ENCODE results near the gene TBC1D21. TPM values are rescaled to one million over a fixed set of nuclear protein-coding genes. Genes with fewer than 3 reads are reported as not detected.

Gene TBC1D21
- total and polyA plus RNA-seq, 9 of the 15 experiments (the other 6 are each of a cell fraction or from before 2014, with no cell fraction given): not detected

DNA sequence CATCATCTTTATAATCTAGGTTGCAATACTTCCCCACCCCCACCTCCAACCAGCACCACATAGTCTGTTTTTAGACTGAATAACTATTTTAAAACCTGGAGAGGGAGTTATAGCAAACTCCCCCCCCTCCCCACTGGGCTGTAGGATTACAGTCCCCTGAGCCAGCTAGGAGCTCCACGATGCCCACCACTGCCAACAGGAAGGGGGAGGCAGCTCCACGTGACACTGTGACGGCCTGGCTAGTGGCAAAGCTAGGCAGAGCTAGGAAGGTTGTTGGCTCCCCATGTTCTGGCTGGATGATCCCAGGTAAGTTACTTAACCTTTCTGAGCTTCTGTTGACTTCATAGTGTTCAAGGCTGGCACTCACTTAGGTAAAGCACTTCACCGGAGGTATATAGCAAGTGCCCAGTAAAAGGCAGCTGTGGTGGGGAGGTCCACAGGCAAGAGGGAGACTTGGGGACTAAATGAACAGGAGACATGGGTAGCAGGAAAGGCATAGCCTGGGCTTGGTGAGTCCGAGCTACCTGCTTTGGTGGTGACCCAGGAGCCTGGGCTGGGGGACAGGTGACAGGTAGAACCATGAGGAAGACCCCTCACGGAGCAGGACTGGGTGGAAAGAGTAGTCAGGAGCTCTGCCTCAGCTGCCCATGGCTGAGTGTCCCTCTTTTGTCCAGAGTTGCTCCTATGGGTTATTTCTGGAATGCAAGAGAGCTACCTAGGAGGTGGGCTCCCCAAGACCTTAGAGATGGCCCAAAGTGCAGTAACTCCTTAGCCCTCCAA, 4.0 kb upstream of the TBC1D21 start:
- H4K20me1 ChIP-seq (replicated peaks; ENCODE audit: control insufficient read depth, insufficient read depth, low read length): peaks cover 15% of the 10 kb centered on the region
- no peaks in the 10 kb centered on the region for H3K9me1 ChIP-seq (ENCODE audit: control insufficient read depth, insufficient read depth, low read length)
- H3K4me1 ChIP-seq (replicated peaks in 1 of 2; ENCODE audit: control insufficient read depth in 2 of 2, insufficient read depth in 2 of 2, low read length in 2 of 2): peaks cover 4 to 7% of the 10 kb centered on the region in 2 experiments; a peak in 3 of 5 replicates
- no peak overlapping the region for H2AFZ ChIP-seq (ENCODE audit: low read depth, low read length)
- no peak for ATAC-seq
- intact Hi-C loops (cut with micrococcal nuclease) (no loop called here), in situ Hi-C loops (cut with MboI) (no loop called here)
- no peak overlapping the region for H3K9ac ChIP-seq (ENCODE audit: insufficient read depth in 1 of 2, low read depth in 2 of 2, low read length in 2 of 2)
- peaks cover 0 to 7% of the 10 kb centered on the region in 2 experiments; a peak in 2 of 5 replicates for H3K27me3 ChIP-seq (ENCODE audit: control insufficient read depth in 2 of 2, insufficient read depth in 2 of 2, low read length in 2 of 2)
- H3K9me3 ChIP-seq (replicated peaks; ENCODE audit: control insufficient read depth, insufficient read depth, low read depth, low read length): no peaks in the 10 kb centered on the region
- no peak for DNase-seq (ENCODE audit: extremely low read depth in 1 of 4, low spot score in 3 of 4)
- POLR2A ChIA-PET: interaction anchor here (0.8 kb wide), 1 partner anchor 7 kb away, joined by 3 read pairs; no protein-coding TSS in a partner anchor
- H3K36me3 ChIP-seq (ENCODE audit: control insufficient read depth, insufficient read depth, low read length): no peaks in the 10 kb centered on the region
- WGBS (ENCODE audit: insufficient coverage, low coverage, missing lambda C conversion rate): 1% methylated on average over 6 of the region's 6 CpGs
- CTCF ChIA-PET (ENCODE audit: low intra/inter-chr PET ratio): no interaction called here
- FAIRE-seq: no peak
- no TSS peak for BruUV-seq (replicated peaks)
- no peak overlapping the region for H3K4me2 ChIP-seq (ENCODE audit: insufficient read depth, low read length)
- no peak overlapping the region for H3K4me3 ChIP-seq
- TF ChIP-seq PRMT5 (CRISPR knock-in tag; IDR thresholded peaks at IDR 0.05) (no peak), ZBTB17 (CRISPR knock-in tag; IDR thresholded peaks at IDR 0.05) (no peak), ETS2 (tag; IDR thresholded peaks at IDR 0.05; ENCODE audit: borderline replicate concordance, poor library complexity, severe bottlenecking) (no peak), ZNF766 (CRISPR knock-in tag; conservative IDR thresholded peaks at IDR 0.05) (no peak), ZC3H11A (IDR thresholded peaks at IDR 0.05; ENCODE audit: low read depth, low read length) (no peak)
- TF ChIP-seq, protein P1, sequence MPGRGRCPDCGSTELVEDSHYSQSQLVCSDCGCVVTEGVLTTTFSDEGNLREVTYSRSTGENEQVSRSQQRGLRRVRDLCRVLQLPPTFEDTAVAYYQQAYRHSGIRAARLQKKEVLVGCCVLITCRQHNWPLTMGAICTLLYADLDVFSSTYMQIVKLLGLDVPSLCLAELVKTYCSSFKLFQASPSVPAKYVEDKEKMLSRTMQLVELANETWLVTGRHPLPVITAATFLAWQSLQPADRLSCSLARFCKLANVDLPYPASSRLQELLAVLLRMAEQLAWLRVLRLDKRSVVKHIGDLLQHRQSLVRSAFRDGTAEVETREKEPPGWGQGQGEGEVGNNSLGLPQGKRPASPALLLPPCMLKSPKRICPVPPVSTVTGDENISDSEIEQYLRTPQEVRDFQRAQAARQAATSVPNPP (IDR thresholded peaks at IDR 0.05; ENCODE audit: borderline replicate concordance, insufficient read depth, insufficient read length): no peak
- H3K27ac ChIP-seq (ENCODE audit: extremely low read depth, low read depth, low read length): no peak overlapping the region
- no peaks in the 10 kb centered on the region for H3K79me2 ChIP-seq (ENCODE audit: control insufficient read depth, insufficient read depth, low read length)

All from K562 (cell line).